Peyer's patch (tissue), 4 donors: ENCODE data around the gene SIDT2.

Source experiments
- CTCF ChIP-seq, 6 experiments: fragments of 450-650 bp in 4 of 6; fragments of 200-600 bp in 2 of 6; sonication (generic) in 1 of 6; IDR thresholded peaks; one replicate each; pipeline ENCODE4 v1.5.1; 2017 to 2019; ENCODE audit warnings: antibody characterized with exemption in 6 of 6, mild to moderate bottlenecking in 3 of 6, moderate library complexity in 1 of 6
- POLR2A ChIP-seq, 2 donors: fragments of 450-650 bp; IDR thresholded peaks; one replicate each; pipeline ENCODE4 v1.5.1; 2017; ENCODE audit warnings: antibody characterized with exemption in 2 of 2, mild to moderate bottlenecking in 2 of 2, moderate library complexity in 2 of 2

GRCh38 chr11:117192401-117192875 lies 13.9 kb downstream of the SIDT2 start:
- no peak for TF ChIP-seq CTCF (IDR thresholded peaks at IDR 0.05)
- TF ChIP-seq POLR2A (IDR thresholded peaks at IDR 0.05) = no peak
